Neuronal stem cell (in vitro differentiated cells): Measurements from ENCODE around the gene FLVCR2.

Experiments
- DNase-seq: peaks from one replicate; pipeline ENCODE4 v3.0.0-alpha.2; 2013; ENCODE audit warnings: low spot score
- H2AFZ ChIP-seq: one replicate; pipeline ENCODE4 v1.6.1; 2013; ENCODE audit warnings: mild to moderate bottlenecking, low read length, inconsistent platforms
- H2AK5ac ChIP-seq: 2 replicates; pipeline ENCODE4 v1.6.1; 2013; ENCODE audit warnings: low read depth, mild to moderate bottlenecking, inconsistent platforms, low read length, moderate library complexity, mixed read lengths
- H2BK120ac ChIP-seq: 2 replicates; pipeline ENCODE4 v1.6.1; 2013; ENCODE audit warnings: low read depth, mild to moderate bottlenecking, inconsistent platforms, low read length, moderate library complexity, mixed read lengths
- H2BK12ac ChIP-seq: one replicate; pipeline ENCODE4 v1.6.1; 2013; ENCODE audit warnings: low read length, inconsistent platforms
- H2BK15ac ChIP-seq: 2 replicates; pipeline ENCODE4 v1.6.1; 2013; ENCODE audit warnings: mild to moderate bottlenecking, low read length, inconsistent platforms, mixed read lengths
- H2BK5ac ChIP-seq: one replicate; pipeline ENCODE4 v1.6.1; 2013; ENCODE audit warnings: inconsistent platforms, mild to moderate bottlenecking, low read length, moderate library complexity
- H3K14ac ChIP-seq: one replicate; pipeline ENCODE4 v1.6.1; 2013; ENCODE audit warnings: low read length, inconsistent platforms
- H3K18ac ChIP-seq: 2 replicates; pipeline ENCODE4 v1.6.1; 2013; ENCODE audit warnings: low read length, inconsistent platforms
- H3K23ac ChIP-seq: 2 replicates; pipeline ENCODE4 v1.6.1; 2013; ENCODE audit warnings: low read depth, mild to moderate bottlenecking, mixed read lengths, low read length, inconsistent platforms; ENCODE audit not compliant: poor library complexity
- H3K27ac ChIP-seq: replicated peaks from 3 replicates; pipeline ENCODE4 v1.5.1; 2013; ENCODE audit warnings: low read length, inconsistent platforms
- H3K27me3 ChIP-seq, 3 experiments: 2 replicates each; pipeline ENCODE4 v1.6.1; 2013; ENCODE audit warnings: low read length in 3 of 3, mild to moderate bottlenecking in 2 of 3, inconsistent platforms in 1 of 3, low read depth in 1 of 3, mixed read lengths in 1 of 3, moderate library complexity in 1 of 3; ENCODE audit not compliant: control insufficient read depth in 3 of 3, insufficient read depth in 3 of 3
- H3K36me3 ChIP-seq, 2 donors: replicated peaks in 1 of 2; 2 replicates each; pipeline ENCODE4 v1.6.1; 2013; ENCODE audit warnings: low read length in 2 of 2; ENCODE audit not compliant: control insufficient read depth in 2 of 2, insufficient read depth in 2 of 2
- H3K4ac ChIP-seq: 2 replicates; pipeline ENCODE4 v1.6.1; 2013; ENCODE audit warnings: inconsistent platforms, mild to moderate bottlenecking, low read length, moderate library complexity
- H3K4me1 ChIP-seq, 2 donors: 1 replicate in 1 of 2; 2 replicates in 1 of 2; pipeline ENCODE4 v1.6.1; 2013; ENCODE audit warnings: low read length in 2 of 2, low read depth in 1 of 2; ENCODE audit not compliant: control insufficient read depth in 2 of 2, insufficient read depth in 1 of 2
- H3K4me2 ChIP-seq: one replicate; pipeline ENCODE4 v1.6.1; 2013; ENCODE audit warnings: mild to moderate bottlenecking, low read length, inconsistent platforms; ENCODE audit not compliant: insufficient read depth, poor library complexity, severe bottlenecking
- H3K4me3 ChIP-seq, 2 donors: 2 replicates each; pipeline ENCODE4 v1.5.1; 2013; ENCODE audit warnings: low read length in 2 of 2, mild to moderate bottlenecking in 2 of 2, inconsistent platforms in 1 of 2, moderate library complexity in 1 of 2
- H3K79me1 ChIP-seq: one replicate; pipeline ENCODE4 v1.6.1; 2013; ENCODE audit warnings: low read depth, mild to moderate bottlenecking, inconsistent platforms, low read length, moderate library complexity
- H3K9ac ChIP-seq: one replicate; pipeline ENCODE4 v1.6.1; 2013; ENCODE audit warnings: mild to moderate bottlenecking, low read depth, low read length, inconsistent platforms; ENCODE audit not compliant: poor library complexity
- H3K9me3 ChIP-seq, 2 donors: replicated peaks in 1 of 2; 2 replicates each; pipeline versions ENCODE3 to v1.6.1; 2013; ENCODE audit warnings: low read length in 2 of 2, mild to moderate bottlenecking in 2 of 2, inconsistent platforms in 1 of 2, low read depth in 1 of 2, mixed read lengths in 1 of 2, moderate library complexity in 1 of 2; ENCODE audit not compliant: control insufficient read depth in 2 of 2, insufficient read depth in 1 of 2
- H4K8ac ChIP-seq: one replicate; pipeline ENCODE4 v1.6.1; 2013; ENCODE audit warnings: low read depth, mild to moderate bottlenecking, inconsistent platforms, low read length, moderate library complexity
- H4K91ac ChIP-seq: one replicate; pipeline ENCODE4 v1.6.1; 2013; ENCODE audit warnings: low read length, low read depth, mild to moderate bottlenecking, inconsistent platforms; ENCODE audit not compliant: poor library complexity
- WGBS, 2 donors: extraction: QIAGEN DNeasy Blood & Tissue Kit; methylation state at CpG; one replicate each; pipeline ENCODE4 v1.1.7; 2013; ENCODE audit warnings: missing lambda C conversion rate in 2 of 2, mixed read lengths in 1 of 2; ENCODE audit not compliant: insufficient read length in 2 of 2, insufficient replicate concordance in 1 of 2; ENCODE audit errors: extremely low coverage in 2 of 2; 5-methylcytosine and 5-hydroxymethylcytosine counted together

FLVCR2 gene

GRCh38 chr14:75628816-75629215 lies 50.4 kb downstream of the FLVCR2 start:
- H4K8ac ChIP-seq, result no peak overlapping the region
- no peaks in the 10 kb centered on the region for H3K9me3 ChIP-seq
- no peak overlapping the region for H3K18ac ChIP-seq
- no peak overlapping the region for H3K27ac ChIP-seq
- no peaks in the 10 kb centered on the region for H3K27me3 ChIP-seq
- no peak overlapping the region for H3K4me2 ChIP-seq
- H2AFZ ChIP-seq, result no peak overlapping the region
- H2BK5ac ChIP-seq, result no peak overlapping the region
- no peak overlapping the region for H2BK15ac ChIP-seq
- H3K4me3 ChIP-seq, result no peak overlapping the region
- H3K23ac ChIP-seq, result no peak overlapping the region
- no peak overlapping the region for H4K91ac ChIP-seq
- peaks cover 0 to 11% of the 10 kb centered on the region in 2 donors for H3K4me1 ChIP-seq
- no peak overlapping the region for H3K4ac ChIP-seq
- no peak overlapping the region for H3K14ac ChIP-seq
- no peak for DNase-seq
- no CpG with 5 or more reads among the region's 3 CpGs for WGBS, 2 donors
- no peak overlapping the region for H2AK5ac ChIP-seq
- H3K9ac ChIP-seq, result no peak overlapping the region
- no peaks in the 10 kb centered on the region for H3K79me1 ChIP-seq
- no peak overlapping the region for H2BK120ac ChIP-seq
- H3K36me3 ChIP-seq, result no peaks in the 10 kb centered on the region
- no peak overlapping the region for H2BK12ac ChIP-seq

GRCh38 chr14:75630695-75631452 lies 52.5 kb downstream of the FLVCR2 start:
- Histone ChIP-seq H3K14ac (no peak overlapping the region), H3K4ac (no peak overlapping the region), H3K27me3 (no peaks in the 10 kb centered on the region), H4K8ac (no peak overlapping the region), H2AFZ (no peak overlapping the region), H2AK5ac (no peak overlapping the region), H3K4me3 (no peak overlapping the region), H4K91ac (no peak overlapping the region), H3K9me3 (no peaks in the 10 kb centered on the region), H2BK15ac (no peak overlapping the region), H3K36me3 (no peaks in the 10 kb centered on the region), H3K9ac (no peak overlapping the region), H3K4me2 (no peak overlapping the region), H2BK120ac (no peak overlapping the region), H2BK12ac (no peak overlapping the region), H3K27ac (peak overlapping the region; percentile 6), H3K23ac (no peak overlapping the region), H3K18ac (no peak overlapping the region), H2BK5ac (no peak overlapping the region), H3K4me1 (peaks cover 0 to 12% of the 10 kb centered on the region in 2 donors), H3K79me1 (no peaks in the 10 kb centered on the region)
- no CpG with 5 or more reads among the region's 6 CpGs for WGBS, 2 donors
- no peak for DNase-seq

GRCh38 chr14:75631453-75631831 lies 53.0 kb downstream of the FLVCR2 start:
- Histone ChIP-seq H3K9ac (no peak overlapping the region), H3K27ac (peak overlapping the region; percentile 41), H2BK15ac (no peak overlapping the region), H3K79me1 (no peaks in the 10 kb centered on the region), H3K4me1 (peaks cover 0 to 15% of the 10 kb centered on the region in 2 donors), H3K36me3 (no peaks in the 10 kb centered on the region), H4K91ac (no peak overlapping the region), H3K18ac (no peak overlapping the region), H2BK5ac (no peak overlapping the region), H2BK12ac (no peak overlapping the region), H4K8ac (no peak overlapping the region), H3K27me3 (no peaks in the 10 kb centered on the region), H2BK120ac (no peak overlapping the region), H3K14ac (no peak overlapping the region), H3K4ac (no peak overlapping the region), H3K4me3 (no peak overlapping the region), H3K9me3 (no peaks in the 10 kb centered on the region), H3K23ac (no peak overlapping the region), H3K4me2 (peak overlapping the region; percentile 2), H2AK5ac (no peak overlapping the region), H2AFZ (no peak overlapping the region)
- peak; percentile 26 for DNase-seq
- WGBS, 2 donors, result no CpG with 5 or more reads among the region's 5 CpGs

- no peak overlapping the region for H3K14ac ChIP-seq
Measured at GRCh38 chr14:75634848-75635247, 56.4 kb downstream of the FLVCR2 start.

More at GRCh38 chr14:75634848-75635247, 56.4 kb downstream of the FLVCR2 start:
- H3K4me2 ChIP-seq, result no peak overlapping the region
- no peaks in the 10 kb centered on the region for H3K27me3 ChIP-seq
- peaks cover 0 to 18% of the 10 kb centered on the region in 2 donors for H3K4me1 ChIP-seq
- H2BK15ac ChIP-seq, result no peak overlapping the region
- H3K36me3 ChIP-seq, result no peaks in the 10 kb centered on the region
- H4K8ac ChIP-seq, result no peak overlapping the region
- no peak overlapping the region for H2BK12ac ChIP-seq
- H2AFZ ChIP-seq, result no peak overlapping the region
- no CpG with 5 or more reads among the region's 5 CpGs for WGBS, 2 donors
- H3K79me1 ChIP-seq, result no peaks in the 10 kb centered on the region
- no peak overlapping the region for H3K4ac ChIP-seq
- H2AK5ac ChIP-seq, result no peak overlapping the region
- H4K91ac ChIP-seq, result no peak overlapping the region
- H3K4me3 ChIP-seq, result no peak overlapping the region
- no peak overlapping the region for H3K23ac ChIP-seq
- no peak for DNase-seq
- no peak overlapping the region for H2BK120ac ChIP-seq
- H3K9ac ChIP-seq, result no peak overlapping the region
- no peak overlapping the region for H3K27ac ChIP-seq
- H3K9me3 ChIP-seq, result no peaks in the 10 kb centered on the region
- H3K18ac ChIP-seq, result no peak overlapping the region
- no peak overlapping the region for H2BK5ac ChIP-seq
